Panc1 (cell line): ENCODE measurements around the gene STAC3. TPM values are rescaled to one million over a fixed set of nuclear protein-coding genes. Genes with fewer than 3 reads are reported as not detected.

ENCODE experiments used
- ATAC-seq: fragments of 200-7000 bp; cut with Tn5 transposase; 2 replicates; pipeline ENCODE4 v1.9.1; 2020; ENCODE audit warnings: mild to moderate bottlenecking, moderate library complexity
- BruUV-seq: library from RNA; stranded (reverse); fragments of 400-500 nt; replicated peaks from 2 replicates; lab custom pipeline; 2021; lab: Mats Ljungman, UMichigan
- CTCF ChIA-PET: fragments of 300-600 bp; sonication (Branson Sonifier 250); formaldehyde crosslinking; loops from one replicate; lab custom pipeline; 2022; ENCODE audit warnings: antibody characterized with exemption; lab: Charles Lee
- POLR2A ChIA-PET: fragments of 300-600 bp; sonication (Branson Sonifier 250); formaldehyde crosslinking; loops from one replicate; lab custom pipeline; 2022; ENCODE audit warnings: antibody characterized with exemption; lab: Charles Lee
- DNase-seq: peaks from one replicate; pipeline ENCODE4 v3.0.0-alpha.2; 2010; ENCODE audit warnings: low read depth, low spot score
- H3K27ac ChIP-seq: 2 replicates; pipeline ENCODE4 v1.5.1; 2011; ENCODE audit warnings: mild to moderate bottlenecking, low read length, inconsistent platforms
- H3K27me3 ChIP-seq: fragments of 200-500 bp; sonication (Bioruptor generic); 2 replicates; pipeline ENCODE4 v1.6.0; 2014; ENCODE audit warnings: low read length, inconsistent platforms; ENCODE audit not compliant: control insufficient read depth, insufficient read depth
- H3K36me3 ChIP-seq: fragments of 200-500 bp; sonication (Bioruptor generic); 2 replicates; pipeline ENCODE4 v1.5.1; 2014; ENCODE audit warnings: inconsistent platforms, mild to moderate bottlenecking, low read length, moderate library complexity; ENCODE audit not compliant: control insufficient read depth, insufficient read depth
- H3K4me1 ChIP-seq: 2 replicates; pipeline ENCODE4 v1.5.1; 2011; ENCODE audit warnings: inconsistent platforms, mild to moderate bottlenecking, low read length, moderate library complexity; ENCODE audit not compliant: control insufficient read depth, insufficient read depth
- H3K4me3 ChIP-seq, 2 experiments: 2 replicates each; pipeline ENCODE4 v1.5.1; 2011 to 2012; ENCODE audit warnings: low read depth in 2 of 2, low read length in 2 of 2, mild to moderate bottlenecking in 2 of 2, inconsistent platforms in 1 of 2, moderate library complexity in 1 of 2
- H3K9me3 ChIP-seq: fragments of 200-500 bp; sonication (Bioruptor generic); 2 replicates; pipeline ENCODE4 v1.5.1; 2014; ENCODE audit warnings: low read depth, mild to moderate bottlenecking, inconsistent platforms, low read length, moderate library complexity; ENCODE audit not compliant: control insufficient read depth, insufficient read depth
- CTCF ChIP-seq: fragments of 450-650 bp; IDR thresholded peaks from 2 replicates; pipeline ENCODE4 v1.5.1; 2017; ENCODE audit warnings: mild to moderate bottlenecking
- REST ChIP-seq, 2 experiments: IDR thresholded peaks; 2 replicates each; pipeline ENCODE4 v1.6.1; 2011 to 2012; ENCODE audit warnings: low read depth in 2 of 2, control low read depth in 1 of 2, low read length in 1 of 2, mild to moderate bottlenecking in 1 of 2, moderate library complexity in 1 of 2; ENCODE audit not compliant: insufficient read depth in 1 of 2
- SIN3A ChIP-seq: IDR thresholded peaks from 2 replicates; pipeline ENCODE4 v1.6.1; 2012; ENCODE audit warnings: low read depth, mild to moderate bottlenecking, low read length, moderate library complexity, borderline replicate concordance; ENCODE audit not compliant: insufficient read depth
- TCF7L2 ChIP-seq: IDR thresholded peaks from 2 replicates; pipeline ENCODE4 v1.6.1; 2011; ENCODE audit warnings: mild to moderate bottlenecking, low read depth, low read length, inconsistent platforms
- in situ Hi-C: cut with HindIII; loops from 2 replicates; pipeline ENCODE4 v1.10.0; 2016; ENCODE audit warnings: low sequenced_read_pairs, low pct_unique_long_range_greater_than_20kb
- intact Hi-C: fragments of 100-400 bp; cut with micrococcal nuclease; formaldehyde crosslinking; loops from one replicate; pipeline ENCODE4 v1.10.0; 2022; ENCODE audit not compliant: unreplicated experiment
- total RNA-seq: library from RNA; stranded (reverse); gene quantifications from one replicate; pipeline ENCODE4 v1.2.1, GENCODE V29; 2021; ENCODE audit not compliant: unreplicated experiment

The STAC3 gene
- total RNA-seq, 1 experiment from 2014 or later: 0.87 TPM

GRCh38 chr12:57250541-57250940 is 446 bp downstream of the STAC3 start:
- Histone ChIP-seq H3K27me3 (no peaks in the 10 kb centered on the region), H3K4me3 (no peak overlapping the region), H3K27ac (no peak overlapping the region), H3K4me1 (no peaks in the 10 kb centered on the region), H3K36me3 (no peaks in the 10 kb centered on the region), H3K9me3 (no peaks in the 10 kb centered on the region)
- intact Hi-C loops (no loop called here), in situ Hi-C loops (no loop called here)
- ATAC-seq: no peak
- TF ChIP-seq REST (IDR thresholded peaks at IDR 0.05; ENCODE audit: insufficient read depth in 1 of 2, low read depth in 2 of 2, low read length in 1 of 2): no peak
- no peak for TF ChIP-seq SIN3A
- POLR2A ChIA-PET: no interaction called here
- no TSS peak for BruUV-seq
- no peak for DNase-seq
- CTCF ChIA-PET: interaction anchor here (0.6 kb wide), 1 partner anchor 141 kb away, joined by 11 read pairs; no protein-coding TSS in a partner anchor

- POLR2A ChIA-PET: no interaction called here
- H3K27me3 ChIP-seq: no peaks in the 10 kb centered on the region
- intact Hi-C loops: no loop called here
Observed at GRCh38 chr12:57248934-57249742, 1.8 kb downstream of the STAC3 start.

More at GRCh38 chr12:57248934-57249742, 1.8 kb downstream of the STAC3 start:
- ATAC-seq (no peak), DNase-seq (no peak)
- Histone ChIP-seq H3K27ac (no peak overlapping the region), H3K4me3 (no peak overlapping the region), H3K4me1 (no peaks in the 10 kb centered on the region), H3K36me3 (no peaks in the 10 kb centered on the region), H3K9me3 (no peaks in the 10 kb centered on the region)
- BruUV-seq: no TSS peak
- CTCF ChIA-PET: no interaction called here
- in situ Hi-C loops: no loop called here
- TF ChIP-seq CTCF (no peak), SIN3A (no peak), TCF7L2 (no peak)
